Activated naive CD8-positive, alpha-beta T cell treated with anti-CD3 and anti-CD28 coated beads for 36 hours (primary cell): ENCODE measurements around the gene PLCB4. TPM values are rescaled to one million over a fixed set of nuclear protein-coding genes. Genes with fewer than 3 reads are reported as not detected.
A peak's percentile ranks its signal among the peaks of the same experiment; 100 is the strongest.

Experiments used
- DNase-seq: peaks from one replicate; pipeline ENCODE4 v3.0.0; 2021
- H3K27ac Mint-ChIP-seq: one replicate; pipeline ENCODE4 v1.8.0; 2022; ENCODE audit warnings: mild to moderate bottlenecking, moderate library complexity, mixed read lengths
- H3K27me3 Mint-ChIP-seq: one replicate; pipeline ENCODE4 v1.8.0; 2022; ENCODE audit warnings: mild to moderate bottlenecking, mixed read lengths
- H3K36me3 Mint-ChIP-seq: one replicate; pipeline ENCODE4 v1.8.0; 2021; ENCODE audit warnings: mild to moderate bottlenecking, mixed read lengths
- H3K4me1 Mint-ChIP-seq: one replicate; pipeline ENCODE4 v1.8.0; 2021; ENCODE audit warnings: mixed read lengths
- H3K4me3 Mint-ChIP-seq: one replicate; pipeline ENCODE4 v1.8.0; 2022; ENCODE audit warnings: mild to moderate bottlenecking, moderate library complexity, mixed read lengths
- H3K9me3 Mint-ChIP-seq: one replicate; pipeline ENCODE4 v1.8.0; 2022; ENCODE audit warnings: mixed read lengths
- total RNA-seq, 2 experiments: library from RNA; stranded (reverse); gene quantifications; one replicate each; pipeline ENCODE4 v1.2.3, GENCODE V29; 2021

PLCB4 gene
- total RNA-seq, 2 experiments from 2014 or later, result not detected

GRCh38 chr20:9427430-9428291 is 358.8 kb downstream of the PLCB4 start:
- Mint-ChIP-seq H3K4me1 (no peaks in the 10 kb centered on the region), H3K27me3 (peaks cover 6% of the 10 kb centered on the region), H3K9me3 (no peaks in the 10 kb centered on the region), H3K4me3 (no peak overlapping the region), H3K36me3 (no peaks in the 10 kb centered on the region), H3K27ac (no peak overlapping the region)
- DNase-seq, result no peak

- H3K27me3 Mint-ChIP-seq, result peaks cover 6% of the 10 kb centered on the region
These were observed 359.4 kb downstream of the PLCB4 start for GRCh38 chr20:9428292-9428607.

GRCh38 chr20:9439806-9440205 is 370.9 kb downstream of the PLCB4 start:
- no peak for DNase-seq
- Mint-ChIP-seq H3K27me3 (no peaks in the 10 kb centered on the region), H3K4me1 (no peaks in the 10 kb centered on the region), H3K9me3 (peaks cover 7% of the 10 kb centered on the region), H3K4me3 (no peak overlapping the region), H3K27ac (no peak overlapping the region), H3K36me3 (no peaks in the 10 kb centered on the region)

More at GRCh38 chr20:9428292-9428607, 359.4 kb downstream of the PLCB4 start:
- Mint-ChIP-seq H3K4me1 (no peaks in the 10 kb centered on the region), H3K9me3 (no peaks in the 10 kb centered on the region), H3K36me3 (no peaks in the 10 kb centered on the region), H3K4me3 (no peak overlapping the region), H3K27ac (no peak overlapping the region)
- no peak for DNase-seq

- no peak overlapping the region for H3K27ac Mint-ChIP-seq
- no peak overlapping the region for H3K4me3 Mint-ChIP-seq
- H3K4me1 Mint-ChIP-seq, result no peaks in the 10 kb centered on the region
- no peaks in the 10 kb centered on the region for H3K27me3 Mint-ChIP-seq
- no peak for DNase-seq
- peaks cover 7% of the 10 kb centered on the region for H3K9me3 Mint-ChIP-seq
- no peaks in the 10 kb centered on the region for H3K36me3 Mint-ChIP-seq
These were observed 372.0 kb downstream of the PLCB4 start for GRCh38 chr20:9440892-9441291.

- peaks cover 7% of the 10 kb centered on the region for H3K9me3 Mint-ChIP-seq
- no peaks in the 10 kb centered on the region for H3K36me3 Mint-ChIP-seq
- no peak overlapping the region for H3K4me3 Mint-ChIP-seq
- no peaks in the 10 kb centered on the region for H3K27me3 Mint-ChIP-seq
- no peaks in the 10 kb centered on the region for H3K4me1 Mint-ChIP-seq
- no peak for DNase-seq
- H3K27ac Mint-ChIP-seq, result no peak overlapping the region
These were observed 373.1 kb downstream of the PLCB4 start for GRCh38 chr20:9441948-9442347.

- Mint-ChIP-seq H3K9me3 (peaks cover 7% of the 10 kb centered on the region), H3K4me1 (no peaks in the 10 kb centered on the region), H3K27ac (no peak overlapping the region), H3K36me3 (no peaks in the 10 kb centered on the region), H3K4me3 (no peak overlapping the region), H3K27me3 (peaks cover 3% of the 10 kb centered on the region)
- DNase-seq, result no peak
These were observed 374.0 kb downstream of the PLCB4 start for GRCh38 chr20:9442858-9443257.

- H3K4me1 Mint-ChIP-seq, result no peaks in the 10 kb centered on the region
- no peak overlapping the region for H3K4me3 Mint-ChIP-seq
These were observed 376.0 kb downstream of the PLCB4 start for GRCh38 chr20:9444921-9445320.

GRCh38 chr20:9447182-9447581 is 378.3 kb downstream of the PLCB4 start:
- DNase-seq, result no peak
- Mint-ChIP-seq H3K4me3 (no peak overlapping the region), H3K4me1 (no peaks in the 10 kb centered on the region), H3K36me3 (no peaks in the 10 kb centered on the region), H3K27me3 (peaks cover 3% of the 10 kb centered on the region), H3K27ac (no peak overlapping the region), H3K9me3 (peaks cover 2% of the 10 kb centered on the region)

More at GRCh38 chr20:9444921-9445320, 376.0 kb downstream of the PLCB4 start:
- Mint-ChIP-seq H3K27ac (no peak overlapping the region), H3K9me3 (peaks cover 2% of the 10 kb centered on the region), H3K27me3 (peaks cover 3% of the 10 kb centered on the region), H3K36me3 (no peaks in the 10 kb centered on the region)
- no peak for DNase-seq

GRCh38 chr20:9453201-9453600 is 384.3 kb downstream of the PLCB4 start:
- H3K9me3 Mint-ChIP-seq, result peaks cover 3% of the 10 kb centered on the region
- H3K27ac Mint-ChIP-seq, result no peak overlapping the region
- H3K4me1 Mint-ChIP-seq, result peaks cover 2% of the 10 kb centered on the region
- DNase-seq, result no peak
- no peaks in the 10 kb centered on the region for H3K27me3 Mint-ChIP-seq
- no peaks in the 10 kb centered on the region for H3K36me3 Mint-ChIP-seq
- H3K4me3 Mint-ChIP-seq, result no peak overlapping the region

- Mint-ChIP-seq H3K4me1 (peaks cover 2% of the 10 kb centered on the region), H3K27me3 (no peaks in the 10 kb centered on the region), H3K27ac (no peak overlapping the region), H3K4me3 (no peak overlapping the region), H3K9me3 (peaks cover 3% of the 10 kb centered on the region), H3K36me3 (no peaks in the 10 kb centered on the region)
- no peak for DNase-seq
These were observed 385.9 kb downstream of the PLCB4 start for GRCh38 chr20:9454791-9455190.

- H3K9me3 Mint-ChIP-seq, result peaks cover 3% of the 10 kb centered on the region
- no peak overlapping the region for H3K4me3 Mint-ChIP-seq
- no peaks in the 10 kb centered on the region for H3K36me3 Mint-ChIP-seq
- no peak for DNase-seq
- peaks cover 2% of the 10 kb centered on the region for H3K4me1 Mint-ChIP-seq
- peak overlapping the region; percentile 34 for H3K27ac Mint-ChIP-seq
- no peaks in the 10 kb centered on the region for H3K27me3 Mint-ChIP-seq
These were observed 388.2 kb downstream of the PLCB4 start for GRCh38 chr20:9457136-9457535.

- no peaks in the 10 kb centered on the region for H3K27me3 Mint-ChIP-seq
- DNase-seq, result no peak
- no peaks in the 10 kb centered on the region for H3K9me3 Mint-ChIP-seq
- H3K4me3 Mint-ChIP-seq, result no peak overlapping the region
- no peaks in the 10 kb centered on the region for H3K36me3 Mint-ChIP-seq
- H3K4me1 Mint-ChIP-seq, result peaks cover 2% of the 10 kb centered on the region
- no peak overlapping the region for H3K27ac Mint-ChIP-seq
These were observed 389.4 kb downstream of the PLCB4 start for GRCh38 chr20:9458138-9458796.

GRCh38 chr20:9460518-9460917 is 391.6 kb downstream of the PLCB4 start:
- H3K4me3 Mint-ChIP-seq, result no peak overlapping the region
- H3K36me3 Mint-ChIP-seq, result no peaks in the 10 kb centered on the region
- peaks cover 2% of the 10 kb centered on the region for H3K4me1 Mint-ChIP-seq
- no peak for DNase-seq
- no peaks in the 10 kb centered on the region for H3K9me3 Mint-ChIP-seq
- H3K27me3 Mint-ChIP-seq, result no peaks in the 10 kb centered on the region
- no peak overlapping the region for H3K27ac Mint-ChIP-seq

- Mint-ChIP-seq H3K4me3 (no peak overlapping the region), H3K9me3 (peaks cover 5% of the 10 kb centered on the region), H3K27ac (no peak overlapping the region), H3K27me3 (no peaks in the 10 kb centered on the region), H3K4me1 (no peaks in the 10 kb centered on the region), H3K36me3 (no peaks in the 10 kb centered on the region)
- DNase-seq, result no peak
These were observed 399.1 kb downstream of the PLCB4 start for GRCh38 chr20:9467995-9468394.

- Mint-ChIP-seq H3K4me1 (no peaks in the 10 kb centered on the region), H3K4me3 (no peak overlapping the region), H3K36me3 (no peaks in the 10 kb centered on the region), H3K9me3 (no peaks in the 10 kb centered on the region), H3K27me3 (no peaks in the 10 kb centered on the region), H3K27ac (no peak overlapping the region)
- no peak for DNase-seq
These were observed 406.0 kb downstream of the PLCB4 start for GRCh38 chr20:9474835-9475415.
